ENCODE results near the gene ANKRD11.

GRCh38 chr16:89273741-89274472 lies 216.5 kb downstream of the ANKRD11 start:
- TF ChIP-seq POLR2A (IDR thresholded peaks at IDR 0.05) = no peak
- TF ChIP-seq, protein P1, sequence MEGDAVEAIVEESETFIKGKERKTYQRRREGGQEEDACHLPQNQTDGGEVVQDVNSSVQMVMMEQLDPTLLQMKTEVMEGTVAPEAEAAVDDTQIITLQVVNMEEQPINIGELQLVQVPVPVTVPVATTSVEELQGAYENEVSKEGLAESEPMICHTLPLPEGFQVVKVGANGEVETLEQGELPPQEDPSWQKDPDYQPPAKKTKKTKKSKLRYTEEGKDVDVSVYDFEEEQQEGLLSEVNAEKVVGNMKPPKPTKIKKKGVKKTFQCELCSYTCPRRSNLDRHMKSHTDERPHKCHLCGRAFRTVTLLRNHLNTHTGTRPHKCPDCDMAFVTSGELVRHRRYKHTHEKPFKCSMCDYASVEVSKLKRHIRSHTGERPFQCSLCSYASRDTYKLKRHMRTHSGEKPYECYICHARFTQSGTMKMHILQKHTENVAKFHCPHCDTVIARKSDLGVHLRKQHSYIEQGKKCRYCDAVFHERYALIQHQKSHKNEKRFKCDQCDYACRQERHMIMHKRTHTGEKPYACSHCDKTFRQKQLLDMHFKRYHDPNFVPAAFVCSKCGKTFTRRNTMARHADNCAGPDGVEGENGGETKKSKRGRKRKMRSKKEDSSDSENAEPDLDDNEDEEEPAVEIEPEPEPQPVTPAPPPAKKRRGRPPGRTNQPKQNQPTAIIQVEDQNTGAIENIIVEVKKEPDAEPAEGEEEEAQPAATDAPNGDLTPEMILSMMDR (IDR thresholded peaks at IDR 0.05) = no peak
- TF ChIP-seq POLR2AphosphoS5 (IDR thresholded peaks at IDR 0.05) = no peak
